CD14-positive monocyte (primary cell): ENCODE data around the gene PRL. TPM values are rescaled to one million over a fixed set of nuclear protein-coding genes. Genes with fewer than 3 reads are reported as not detected.

Source experiments
- DNase-seq, 3 donors: peaks; one replicate each; pipeline ENCODE4 v3.0.0-alpha.2; 2011 to 2022
- H2AFZ ChIP-seq: 2 replicates; pipeline ENCODE4 v1.6.0; 2012; ENCODE audit warnings: mild to moderate bottlenecking, low read depth, low read length, inconsistent platforms; ENCODE audit not compliant: insufficient read depth, poor library complexity, severe bottlenecking
- H3K27ac ChIP-seq, 2 donors: 1 replicate in 1 of 2; 2 replicates in 1 of 2; pipeline ENCODE4 v1.5.1; 2012 to 2013; ENCODE audit warnings: low read length in 2 of 2, control low read depth in 1 of 2, inconsistent platforms in 1 of 2, low read depth in 1 of 2, mild to moderate bottlenecking in 1 of 2
- H3K27me3 ChIP-seq, 2 donors: one replicate each; pipeline versions ENCODE4 v1.6.0 to v1.6.1; 2011 to 2013; ENCODE audit warnings: low read length in 2 of 2; ENCODE audit not compliant: control insufficient read depth in 2 of 2, insufficient read depth in 2 of 2
- H3K36me3 ChIP-seq, 2 donors: replicated peaks in 1 of 2; 1 replicate in 1 of 2; 2 replicates in 1 of 2; pipeline versions ENCODE4 v1.5.1 to v1.6.1; 2012 to 2013; ENCODE audit warnings: low read length in 2 of 2, control low read depth in 1 of 2, inconsistent platforms in 1 of 2, mild to moderate bottlenecking in 1 of 2; ENCODE audit not compliant: insufficient read depth in 2 of 2, control insufficient read depth in 1 of 2
- H3K4me1 ChIP-seq, 2 donors: 1 replicate in 1 of 2; 2 replicates in 1 of 2; pipeline versions ENCODE4 v1.5.1 to v1.6.1; 2012 to 2013; ENCODE audit warnings: low read length in 2 of 2, control low read depth in 1 of 2, inconsistent platforms in 1 of 2, mild to moderate bottlenecking in 1 of 2, moderate library complexity in 1 of 2; ENCODE audit not compliant: insufficient read depth in 2 of 2, control insufficient read depth in 1 of 2
- H3K4me2 ChIP-seq: replicated peaks from 2 replicates; pipeline ENCODE3; 2012; ENCODE audit warnings: low read length, moderate library complexity, mild to moderate bottlenecking; ENCODE audit not compliant: poor library complexity, severe bottlenecking; ENCODE audit errors: extremely low read depth
- H3K4me3 ChIP-seq, 3 experiments: fragments of 200-600 bp in 1 of 3; sonication (generic) in 1 of 3; replicated peaks in 1 of 3; 1 replicate in 2 of 3; 2 replicates in 1 of 3; pipeline ENCODE4 v1.5.1; 2011 to 2013; ENCODE audit warnings: low read length in 3 of 3, mild to moderate bottlenecking in 3 of 3, control low read depth in 2 of 3, low read depth in 2 of 3, inconsistent platforms in 1 of 3, moderate library complexity in 1 of 3
- H3K79me2 ChIP-seq: 2 replicates; pipeline ENCODE4 v1.6.0; 2012; ENCODE audit warnings: mild to moderate bottlenecking, control low read depth, inconsistent platforms, low read length, moderate library complexity; ENCODE audit not compliant: insufficient read depth
- H3K9ac ChIP-seq: 2 replicates; pipeline ENCODE4 v1.6.0; 2017; ENCODE audit warnings: low read length, mild to moderate bottlenecking; ENCODE audit not compliant: insufficient read depth, poor library complexity, severe bottlenecking
- H3K9me3 ChIP-seq, 2 donors: replicated peaks in 1 of 2; 1 replicate in 1 of 2; 2 replicates in 1 of 2; pipeline versions ENCODE4 v1.5.1 to v1.6.1; 2012 to 2013; ENCODE audit warnings: low read length in 2 of 2, control low read depth in 1 of 2; ENCODE audit not compliant: control insufficient read depth in 1 of 2, insufficient read depth in 1 of 2
- H4K20me1 ChIP-seq: 2 replicates; pipeline ENCODE4 v1.6.0; 2012; ENCODE audit warnings: mild to moderate bottlenecking, low read length, control low read depth, moderate library complexity; ENCODE audit not compliant: insufficient read depth
- H3K27ac Mint-ChIP-seq, 7 donors: one replicate each; pipeline ENCODE4 v1.8.0; 2020; ENCODE audit warnings: mild to moderate bottlenecking in 7 of 7, mixed read lengths in 7 of 7, moderate library complexity in 6 of 7, inconsistent platforms in 2 of 7
- H3K27me3 Mint-ChIP-seq, 3 donors: one replicate each; pipeline ENCODE4 v1.8.0; 2021 to 2022; ENCODE audit warnings: low read depth in 3 of 3, mild to moderate bottlenecking in 3 of 3, mixed read lengths in 3 of 3, moderate library complexity in 3 of 3, inconsistent platforms in 1 of 3
- H3K36me3 Mint-ChIP-seq, 2 donors: one replicate each; pipeline ENCODE4 v1.8.0; 2020; ENCODE audit warnings: mixed read lengths in 2 of 2, inconsistent platforms in 1 of 2, mild to moderate bottlenecking in 1 of 2
- H3K4me1 Mint-ChIP-seq: one replicate; pipeline ENCODE4 v1.8.0; 2020; ENCODE audit warnings: mild to moderate bottlenecking, mixed read lengths
- H3K4me3 Mint-ChIP-seq, 2 donors: one replicate each; pipeline ENCODE4 v1.8.0; 2020; ENCODE audit warnings: mild to moderate bottlenecking in 2 of 2, mixed read lengths in 2 of 2, moderate library complexity in 1 of 2
- H3K9me3 Mint-ChIP-seq, 7 donors: one replicate each; pipeline ENCODE4 v1.8.0; 2020 to 2022; ENCODE audit warnings: mixed read lengths in 7 of 7, mild to moderate bottlenecking in 6 of 7, moderate library complexity in 6 of 7, inconsistent platforms in 2 of 7
- WGBS: methylation state at CpG from one replicate; pipeline ENCODE4 v1.1.5; 2013; ENCODE audit warnings: missing lambda C conversion rate; ENCODE audit not compliant: insufficient coverage; 5-methylcytosine and 5-hydroxymethylcytosine counted together
- intact Hi-C, 2 donors: fragments of 100-400 bp; cut with micrococcal nuclease; formaldehyde crosslinking; loops; one replicate each; pipeline versions ENCODE4 v1.15.0 to v1.15.1; 2023
- polyA plus RNA-seq, 3 donors: library from polyadenylated mRNA; depleted of rRNA in 1 of 3; unstranded in 2 of 3; stranded (reverse) in 1 of 3; fragments of 300-500 nt in 2 of 3; fragments of >200 nt in 1 of 3; fragmentation: Illumina TruSeq in 2 of 3; gene quantifications; 1 replicate in 2 of 3; 2 replicates in 1 of 3; pipeline ENCODE4 v1.2.3, GENCODE V29; 2012 to 2021
- TF ChIP-seq, protein P1 (sequence below): fragments of 200-600 bp; IDR thresholded peaks from one replicate; pipeline ENCODE4 v1.8.0; 2022; ENCODE audit warnings: antibody characterized with exemption, mild to moderate bottlenecking

The PRL gene
- polyA plus RNA-seq, 3 donors: 0.13 to 0.42 TPM; not detected in 1

DNA sequence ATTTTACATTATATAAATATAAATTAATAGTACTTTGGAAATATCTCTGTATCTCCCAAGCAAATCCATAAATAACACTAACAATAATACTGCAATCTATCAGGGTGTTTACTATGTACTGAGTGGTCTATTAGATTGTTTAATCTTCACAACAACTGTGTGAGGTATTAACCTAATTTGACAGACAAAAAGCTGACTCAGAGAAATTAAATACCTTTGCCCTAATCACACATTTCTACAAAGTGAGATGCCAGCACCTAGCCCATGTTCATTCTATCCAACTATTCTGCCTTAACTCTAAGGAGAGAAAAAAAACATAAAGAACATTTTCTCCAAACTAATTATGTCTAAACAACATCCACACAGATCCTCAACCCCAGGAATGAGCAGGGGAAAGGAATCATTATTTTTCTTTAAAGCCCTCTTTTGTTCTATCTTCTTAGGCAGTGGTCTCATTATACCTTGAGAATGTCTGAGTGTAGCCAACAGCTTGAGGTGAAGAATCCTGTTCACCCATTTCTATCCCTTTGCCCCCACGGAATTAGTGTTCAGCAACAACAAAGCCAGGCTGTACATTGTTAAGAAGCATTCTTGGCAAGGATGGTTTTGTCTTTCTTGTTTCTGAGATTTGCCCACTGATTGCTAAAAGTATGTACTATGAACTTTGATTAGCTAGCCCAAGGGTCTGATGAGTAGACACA, 42.7 kb downstream of the PRL start:
- H2AFZ ChIP-seq: no peak overlapping the region
- H4K20me1 ChIP-seq: no peaks in the 10 kb centered on the region
- H3K4me3 ChIP-seq: no peak overlapping the region
- no peak for DNase-seq
- Mint-ChIP-seq H3K4me3 (no peak overlapping the region), H3K27ac (no peak overlapping the region), H3K4me1 (no peaks in the 10 kb centered on the region), H3K27me3 (no peaks in the 10 kb centered on the region), H3K9me3 (peaks cover 0 to 6% (median 2%) of the 10 kb centered on the region in 7 donors), H3K36me3 (peaks cover 0 to 2% of the 10 kb centered on the region in 2 donors)
- H3K4me2 ChIP-seq: no peak overlapping the region
- H3K27ac ChIP-seq: no peak overlapping the region
- no peak overlapping the region for H3K9ac ChIP-seq
- WGBS: no CpG with 5 or more reads among the region's 1 CpG
- H3K9me3 ChIP-seq: peaks cover 0 to 9% of the 10 kb centered on the region in 2 donors
- H3K79me2 ChIP-seq: no peaks in the 10 kb centered on the region
- no peaks in the 10 kb centered on the region for H3K4me1 ChIP-seq
- no peaks in the 10 kb centered on the region for H3K36me3 ChIP-seq
- TF ChIP-seq, protein P1, sequence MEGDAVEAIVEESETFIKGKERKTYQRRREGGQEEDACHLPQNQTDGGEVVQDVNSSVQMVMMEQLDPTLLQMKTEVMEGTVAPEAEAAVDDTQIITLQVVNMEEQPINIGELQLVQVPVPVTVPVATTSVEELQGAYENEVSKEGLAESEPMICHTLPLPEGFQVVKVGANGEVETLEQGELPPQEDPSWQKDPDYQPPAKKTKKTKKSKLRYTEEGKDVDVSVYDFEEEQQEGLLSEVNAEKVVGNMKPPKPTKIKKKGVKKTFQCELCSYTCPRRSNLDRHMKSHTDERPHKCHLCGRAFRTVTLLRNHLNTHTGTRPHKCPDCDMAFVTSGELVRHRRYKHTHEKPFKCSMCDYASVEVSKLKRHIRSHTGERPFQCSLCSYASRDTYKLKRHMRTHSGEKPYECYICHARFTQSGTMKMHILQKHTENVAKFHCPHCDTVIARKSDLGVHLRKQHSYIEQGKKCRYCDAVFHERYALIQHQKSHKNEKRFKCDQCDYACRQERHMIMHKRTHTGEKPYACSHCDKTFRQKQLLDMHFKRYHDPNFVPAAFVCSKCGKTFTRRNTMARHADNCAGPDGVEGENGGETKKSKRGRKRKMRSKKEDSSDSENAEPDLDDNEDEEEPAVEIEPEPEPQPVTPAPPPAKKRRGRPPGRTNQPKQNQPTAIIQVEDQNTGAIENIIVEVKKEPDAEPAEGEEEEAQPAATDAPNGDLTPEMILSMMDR: no peak
- H3K27me3 ChIP-seq: no peaks in the 10 kb centered on the region
- intact Hi-C loops: no loop called here

DNA sequence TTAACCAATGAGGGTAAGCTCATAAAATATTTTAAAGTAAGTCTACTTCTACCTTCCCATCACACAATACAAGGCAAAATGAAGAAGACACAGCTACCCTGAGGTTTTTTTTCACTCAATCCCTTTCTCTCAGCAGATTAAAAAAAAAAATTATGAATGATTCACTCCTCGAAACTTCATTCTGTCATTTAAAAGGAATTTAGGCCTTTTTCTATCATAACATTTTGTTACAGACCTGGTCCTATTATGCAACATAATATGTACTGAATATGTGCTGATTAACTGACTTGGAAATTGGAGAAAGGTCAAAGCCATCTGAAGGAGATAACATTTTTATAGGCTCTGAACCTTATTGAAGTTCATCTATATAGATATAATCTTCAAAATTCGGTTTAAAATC, 45.5 kb downstream of the PRL start:
- no CpG with 5 or more reads among the region's 2 CpGs for WGBS

More for the DNA sequence above, 45.5 kb downstream of the PRL start:
- Histone ChIP-seq H3K27ac (no peak overlapping the region), H3K36me3 (no peaks in the 10 kb centered on the region), H3K79me2 (no peaks in the 10 kb centered on the region), H4K20me1 (no peaks in the 10 kb centered on the region), H3K9me3 (peaks cover 0 to 3% of the 10 kb centered on the region in 2 donors), H3K27me3 (no peaks in the 10 kb centered on the region), H2AFZ (no peak overlapping the region), H3K4me2 (no peak overlapping the region), H3K4me1 (no peaks in the 10 kb centered on the region), H3K4me3 (no peak overlapping the region), H3K9ac (no peak overlapping the region)
- intact Hi-C loops: no loop called here
- TF ChIP-seq, protein P1: no peak
- Mint-ChIP-seq H3K4me1 (peaks cover 6% of the 10 kb centered on the region), H3K27me3 (no peaks in the 10 kb centered on the region), H3K27ac (no peak overlapping the region), H3K9me3 (peaks cover 0 to 9% (median 0%) of the 10 kb centered on the region in 7 donors), H3K4me3 (no peak overlapping the region), H3K36me3 (no peaks in the 10 kb centered on the region)
- no peak for DNase-seq
